Natural killer cell treated with Interleukin-12 subunit alpha and Interleukin-12 subunit beta and Interleukin-15 and Interleukin-18, amount 100 ng/mL, for 72 hours (primary cell): Measurements from ENCODE around the gene SERGEF. TPM values are rescaled to one million over a fixed set of nuclear protein-coding genes. Genes with fewer than 3 reads are reported as not detected.
"Not testable (repeated sequence)": the region's sequence is repeated elsewhere in the genome, so short reads cannot be mapped to it uniquely, and the experiment has no call there.

ENCODE experiments used
- ATAC-seq, 2 donors: fragments of 150-1000 bp; cut with Tn5 transposase in 1 of 2; sonication (Bioruptor Pico), chemical (Tn5 transposase) in 1 of 2; 2 replicates each; pipeline ENCODE4 v1.10.0; 2021
- DNase-seq: peaks from one replicate; pipeline ENCODE4 v3.0.0; 2022; ENCODE audit warnings: low spot score
- H3K27ac Mint-ChIP-seq, 2 donors: 1 replicate in 1 of 2; 2 replicates in 1 of 2; pipeline ENCODE4 v1.8.0; 2022; ENCODE audit warnings: mixed read lengths in 2 of 2, mild to moderate bottlenecking in 1 of 2, moderate library complexity in 1 of 2
- H3K27me3 Mint-ChIP-seq, 2 donors: 1 replicate in 1 of 2; 2 replicates in 1 of 2; pipeline ENCODE4 v1.8.0; 2022; ENCODE audit warnings: mixed read lengths in 2 of 2
- H3K36me3 Mint-ChIP-seq: one replicate; pipeline ENCODE4 v1.8.0; 2022; ENCODE audit warnings: mixed read lengths
- H3K4me1 Mint-ChIP-seq, 2 donors: 1 replicate in 1 of 2; 2 replicates in 1 of 2; pipeline ENCODE4 v1.8.0; 2022; ENCODE audit warnings: low read depth in 2 of 2, mixed read lengths in 2 of 2, mild to moderate bottlenecking in 1 of 2
- H3K4me3 Mint-ChIP-seq: one replicate; pipeline ENCODE4 v1.8.0; 2022; ENCODE audit warnings: mixed read lengths
- H3K9me3 Mint-ChIP-seq: 2 replicates; pipeline ENCODE4 v1.8.0; 2022; ENCODE audit warnings: mixed read lengths
- total RNA-seq, 2 donors: library from RNA; stranded (reverse); gene quantifications; one replicate each; pipeline ENCODE4 v1.2.3, GENCODE V29; 2022

The SERGEF gene
- total RNA-seq, 2 donors from 2014 or later, result 28.8 to 50.7 TPM

GRCh38 chr11:17898782-17899181 lies 114.1 kb downstream of the SERGEF start:
- no peaks in the 10 kb centered on the region for H3K36me3 Mint-ChIP-seq
- H3K27me3 Mint-ChIP-seq, result no peaks in the 10 kb centered on the region
- no peaks in the 10 kb centered on the region for H3K9me3 Mint-ChIP-seq
- no peak overlapping the region for H3K4me3 Mint-ChIP-seq
- no peak for ATAC-seq
- DNase-seq, result no peak
- H3K4me1 Mint-ChIP-seq, result no peaks in the 10 kb centered on the region
- no peak overlapping the region for H3K27ac Mint-ChIP-seq

- no peak for ATAC-seq
- no peaks in the 10 kb centered on the region for H3K36me3 Mint-ChIP-seq
Observed at GRCh38 chr11:17898071-17898470, 114.8 kb downstream of the SERGEF start.

GRCh38 chr11:17897495-17897894 lies 115.4 kb downstream of the SERGEF start:
- DNase-seq (no peak), ATAC-seq (no peak)
- H3K27me3 Mint-ChIP-seq, result no peaks in the 10 kb centered on the region
- no peaks in the 10 kb centered on the region for H3K36me3 Mint-ChIP-seq
- no peaks in the 10 kb centered on the region for H3K4me1 Mint-ChIP-seq
- no peaks in the 10 kb centered on the region for H3K9me3 Mint-ChIP-seq
- H3K4me3 Mint-ChIP-seq, result no peak overlapping the region
- no peak overlapping the region for H3K27ac Mint-ChIP-seq

More at GRCh38 chr11:17898071-17898470, 114.8 kb downstream of the SERGEF start:
- Mint-ChIP-seq H3K9me3 (no peaks in the 10 kb centered on the region), H3K27ac (no peak overlapping the region), H3K4me1 (no peaks in the 10 kb centered on the region), H3K27me3 (no peaks in the 10 kb centered on the region), H3K4me3 (no peak overlapping the region)
- no peak for DNase-seq

- ATAC-seq, H3K4me1 Mint-ChIP-seq, H3K36me3 Mint-ChIP-seq, DNase-seq, H3K9me3 Mint-ChIP-seq, H3K4me3 Mint-ChIP-seq, H3K27me3 Mint-ChIP-seq, H3K27ac Mint-ChIP-seq: not testable (repeated sequence)
Observed at GRCh38 chr11:17896496-17897151, 116.2 kb downstream of the SERGEF start.

- no peak overlapping the region for H3K27ac Mint-ChIP-seq
- H3K9me3 Mint-ChIP-seq, result no peaks in the 10 kb centered on the region
- no peaks in the 10 kb centered on the region for H3K4me1 Mint-ChIP-seq
- no peaks in the 10 kb centered on the region for H3K36me3 Mint-ChIP-seq
- H3K27me3 Mint-ChIP-seq, result no peaks in the 10 kb centered on the region
- ATAC-seq (no peak), DNase-seq (no peak)
- H3K4me3 Mint-ChIP-seq, result no peak overlapping the region
Observed at GRCh38 chr11:17894929-17895658, 117.8 kb downstream of the SERGEF start.

GRCh38 chr11:17892409-17892808 lies 120.4 kb downstream of the SERGEF start:
- DNase-seq (no peak), ATAC-seq (no peak)
- Mint-ChIP-seq H3K36me3 (no peaks in the 10 kb centered on the region), H3K27ac (no peak overlapping the region), H3K4me3 (no peak overlapping the region), H3K27me3 (no peaks in the 10 kb centered on the region), H3K4me1 (no peaks in the 10 kb centered on the region), H3K9me3 (no peaks in the 10 kb centered on the region)

- no peak overlapping the region for H3K4me3 Mint-ChIP-seq
- H3K9me3 Mint-ChIP-seq, result no peaks in the 10 kb centered on the region
- H3K27me3 Mint-ChIP-seq, result no peaks in the 10 kb centered on the region
- DNase-seq, result no peak
- H3K36me3 Mint-ChIP-seq, result no peaks in the 10 kb centered on the region
- H3K4me1 Mint-ChIP-seq, result no peaks in the 10 kb centered on the region
- no peak overlapping the region for H3K27ac Mint-ChIP-seq
- ATAC-seq, result no peak
Observed at GRCh38 chr11:17890325-17890724, 122.5 kb downstream of the SERGEF start.

- H3K36me3 Mint-ChIP-seq, result no peaks in the 10 kb centered on the region
- H3K27ac Mint-ChIP-seq, result no peak overlapping the region
- ATAC-seq (no peak), DNase-seq (no peak)
- no peak overlapping the region for H3K4me3 Mint-ChIP-seq
- H3K4me1 Mint-ChIP-seq, result no peaks in the 10 kb centered on the region
- no peaks in the 10 kb centered on the region for H3K9me3 Mint-ChIP-seq
- H3K27me3 Mint-ChIP-seq, result no peaks in the 10 kb centered on the region
Observed at GRCh38 chr11:17887779-17888178, 125.1 kb downstream of the SERGEF start.

- Mint-ChIP-seq H3K36me3 (no peaks in the 10 kb centered on the region), H3K4me3 (no peak overlapping the region), H3K9me3 (no peaks in the 10 kb centered on the region), H3K27me3 (no peaks in the 10 kb centered on the region), H3K4me1 (peaks cover under 1 to 3% of the 10 kb centered on the region in 2 donors), H3K27ac (no peak overlapping the region)
- ATAC-seq (no peak), DNase-seq (no peak)
Observed at GRCh38 chr11:17883946-17884345, 128.9 kb downstream of the SERGEF start.

GRCh38 chr11:17883057-17883456 lies 129.8 kb downstream of the SERGEF start:
- no peak for ATAC-seq
- H3K4me1 Mint-ChIP-seq, result peaks cover 6% of the 10 kb centered on the region in 2 donors
- no peaks in the 10 kb centered on the region for H3K9me3 Mint-ChIP-seq
- H3K27me3 Mint-ChIP-seq, result no peaks in the 10 kb centered on the region
- no peak overlapping the region for H3K27ac Mint-ChIP-seq
- H3K36me3 Mint-ChIP-seq, result no peaks in the 10 kb centered on the region
- H3K4me3 Mint-ChIP-seq, result no peak overlapping the region
- DNase-seq, result no peak

GRCh38 chr11:17878743-17879142 lies 134.1 kb downstream of the SERGEF start:
- ATAC-seq, result no peak
- no peak for DNase-seq
- no peak overlapping the region for H3K4me3 Mint-ChIP-seq
- no peaks in the 10 kb centered on the region for H3K9me3 Mint-ChIP-seq
- peaks cover 6 to 10% of the 10 kb centered on the region in 2 donors for H3K4me1 Mint-ChIP-seq
- H3K27me3 Mint-ChIP-seq, result no peaks in the 10 kb centered on the region
- H3K27ac Mint-ChIP-seq, result no peak overlapping the region
- H3K36me3 Mint-ChIP-seq, result no peaks in the 10 kb centered on the region

- DNase-seq, result no peak
- H3K36me3 Mint-ChIP-seq, result no peaks in the 10 kb centered on the region
- no peak overlapping the region for H3K4me3 Mint-ChIP-seq
- no peak overlapping the region for H3K27ac Mint-ChIP-seq
- no peaks in the 10 kb centered on the region for H3K9me3 Mint-ChIP-seq
- ATAC-seq, result no peak
- peaks cover 6 to 10% of the 10 kb centered on the region in 2 donors for H3K4me1 Mint-ChIP-seq
- H3K27me3 Mint-ChIP-seq, result no peaks in the 10 kb centered on the region
Observed at GRCh38 chr11:17877886-17878285, 135.0 kb downstream of the SERGEF start.

GRCh38 chr11:17876827-17877226 lies 136.0 kb downstream of the SERGEF start:
- Mint-ChIP-seq H3K27me3 (no peaks in the 10 kb centered on the region), H3K9me3 (no peaks in the 10 kb centered on the region), H3K36me3 (no peaks in the 10 kb centered on the region), H3K4me1 (peaks cover 6 to 7% of the 10 kb centered on the region in 2 donors), H3K27ac (no peak overlapping the region), H3K4me3 (no peak overlapping the region)
- DNase-seq, result no peak
- ATAC-seq, result no peak

GRCh38 chr11:17875891-17876290 lies 137.0 kb downstream of the SERGEF start:
- Mint-ChIP-seq H3K4me3 (no peak overlapping the region), H3K9me3 (no peaks in the 10 kb centered on the region), H3K36me3 (no peaks in the 10 kb centered on the region), H3K4me1 (peaks cover 6 to 7% of the 10 kb centered on the region in 2 donors), H3K27me3 (no peaks in the 10 kb centered on the region), H3K27ac (no peak overlapping the region)
- DNase-seq, result no peak
- ATAC-seq, result no peak
